Aorta (tissue), 5 donors: Measurements from ENCODE around the gene FBXW12. TPM values are rescaled to one million over a fixed set of nuclear protein-coding genes. Genes with fewer than 3 reads are reported as not detected.
A peak's percentile ranks its signal among the peaks of the same experiment; 100 is the strongest.

Experiments
- ATAC-seq: fragments of 200-7000 bp; cut with Tn5 transposase; one replicate; pipeline ENCODE4 v1.9.1; 2022; ENCODE audit warnings: moderate library complexity; ENCODE audit not compliant: low FRiP score
- DNase-seq, 2 donors: peaks; one replicate each; pipeline ENCODE4 v3.0.0-alpha.2; 2020
- H3K27ac ChIP-seq, 2 donors: one replicate each; pipeline ENCODE4 v1.5.1; 2013; ENCODE audit warnings: low read length in 2 of 2, mild to moderate bottlenecking in 2 of 2, moderate library complexity in 2 of 2, control low read depth in 1 of 2, inconsistent platforms in 1 of 2, low read depth in 1 of 2
- H3K27me3 ChIP-seq, 2 donors: one replicate each; pipeline ENCODE4 v1.6.1; 2013; ENCODE audit warnings: control low read depth in 1 of 2, low read length in 1 of 2, mild to moderate bottlenecking in 1 of 2, moderate library complexity in 1 of 2; ENCODE audit not compliant: insufficient read depth in 2 of 2, control insufficient read depth in 1 of 2
- H3K36me3 ChIP-seq, 2 donors: one replicate each; pipeline ENCODE4 v1.6.1; 2013; ENCODE audit warnings: control low read depth in 1 of 2, low read length in 1 of 2, mild to moderate bottlenecking in 1 of 2; ENCODE audit not compliant: insufficient read depth in 2 of 2, control insufficient read depth in 1 of 2
- H3K4me1 ChIP-seq, 2 donors: one replicate each; pipeline ENCODE4 v1.6.1; 2013; ENCODE audit warnings: low read length in 2 of 2, control low read depth in 1 of 2, mild to moderate bottlenecking in 1 of 2, moderate library complexity in 1 of 2; ENCODE audit not compliant: insufficient read depth in 2 of 2, control insufficient read depth in 1 of 2
- H3K4me3 ChIP-seq, 2 donors: one replicate each; pipeline ENCODE4 v1.5.1; 2013; ENCODE audit warnings: low read length in 2 of 2, control low read depth in 1 of 2, mild to moderate bottlenecking in 1 of 2
- H3K9me3 ChIP-seq: one replicate; pipeline ENCODE4 v1.6.1; 2013; ENCODE audit warnings: mild to moderate bottlenecking, low read length; ENCODE audit not compliant: control insufficient read depth
- WGBS, 2 donors: extraction: QIAGEN DNeasy Blood & Tissue Kit; methylation state at CpG; one replicate each; pipeline ENCODE4 v1.1.7; 2013; 5-methylcytosine and 5-hydroxymethylcytosine counted together
- intact Hi-C, 2 donors: fragments of 100-400 bp; cut with DNase I; formaldehyde crosslinking; loops; one replicate each; pipeline versions ENCODE4 v1.14.2 to v1.15.0; 2022
- polyA plus RNA-seq, 2 donors: library from polyadenylated mRNA; stranded (reverse); fragments of 200-250 nt; gene quantifications; one replicate each; pipeline ENCODE4 v1.2.3, GENCODE V29; 2013
- total RNA-seq, 2 donors: library from RNA; stranded (reverse); fragmentation: NEBNext Ultra II Directional; extraction: Animal tissue kit (Norgen Biotek cat#: 25700); gene quantifications; one replicate each; pipeline ENCODE4 v1.2.1, GENCODE V29; 2021
- donor health status: healthy with polysubstance abuse.
- donor health status: Bipolar disorder and iron deficiency.
- donor health status: DM: no; HTN: no; CAD: no.
- donor health status: DM: no; HTN: no; CAD: no.
- donor health status: DM: yes; HTN: yes; CAD: no.

FBXW12 gene
- total and polyA plus RNA-seq, 4 donors: not detected

DNA sequence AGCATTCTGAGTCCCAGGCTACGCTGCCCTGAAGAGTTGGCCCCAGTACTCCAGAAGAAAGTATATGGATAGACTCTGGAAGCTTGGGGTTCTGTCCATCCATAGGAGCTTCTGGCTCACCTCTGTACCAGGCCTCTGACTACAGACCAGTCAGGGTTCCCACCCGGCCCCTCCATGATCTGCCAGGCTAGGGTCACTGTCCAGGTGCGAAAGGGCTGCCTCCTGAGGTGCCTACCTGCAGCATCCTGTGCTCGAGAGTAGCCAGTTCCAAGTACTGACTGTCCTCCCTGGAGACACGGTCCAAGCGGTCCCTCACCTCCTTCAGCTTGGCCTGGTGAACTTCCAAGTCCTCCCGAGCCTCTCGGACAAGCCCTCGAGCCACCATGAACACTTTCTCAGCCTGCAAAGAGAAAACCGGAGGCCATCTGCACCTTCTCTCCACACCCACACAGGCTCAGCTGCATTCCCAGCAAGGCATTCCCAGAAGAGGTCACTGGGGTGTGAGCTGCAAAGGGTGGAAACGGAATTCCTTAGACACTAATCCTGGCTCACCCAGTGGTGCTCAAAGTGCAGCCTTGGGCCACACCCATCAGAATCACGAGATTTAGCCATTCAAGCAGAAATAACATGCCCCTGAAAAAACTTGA, 61.6 kb downstream of the FBXW12 start:
- WGBS, 2 donors: 82% methylated on average over 12 of the region's 12 CpGs
- ATAC-seq (no peak), DNase-seq (no peak)
- intact Hi-C loops: no loop called here
- H3K4me3 ChIP-seq: no peak overlapping the region
- no peaks in the 10 kb centered on the region for H3K4me1 ChIP-seq
- H3K36me3 ChIP-seq: peaks cover 0 to 3% of the 10 kb centered on the region in 2 donors
- H3K27ac ChIP-seq: no peak overlapping the region
- H3K27me3 ChIP-seq: no peaks in the 10 kb centered on the region
- H3K9me3 ChIP-seq: no peaks in the 10 kb centered on the region

DNA sequence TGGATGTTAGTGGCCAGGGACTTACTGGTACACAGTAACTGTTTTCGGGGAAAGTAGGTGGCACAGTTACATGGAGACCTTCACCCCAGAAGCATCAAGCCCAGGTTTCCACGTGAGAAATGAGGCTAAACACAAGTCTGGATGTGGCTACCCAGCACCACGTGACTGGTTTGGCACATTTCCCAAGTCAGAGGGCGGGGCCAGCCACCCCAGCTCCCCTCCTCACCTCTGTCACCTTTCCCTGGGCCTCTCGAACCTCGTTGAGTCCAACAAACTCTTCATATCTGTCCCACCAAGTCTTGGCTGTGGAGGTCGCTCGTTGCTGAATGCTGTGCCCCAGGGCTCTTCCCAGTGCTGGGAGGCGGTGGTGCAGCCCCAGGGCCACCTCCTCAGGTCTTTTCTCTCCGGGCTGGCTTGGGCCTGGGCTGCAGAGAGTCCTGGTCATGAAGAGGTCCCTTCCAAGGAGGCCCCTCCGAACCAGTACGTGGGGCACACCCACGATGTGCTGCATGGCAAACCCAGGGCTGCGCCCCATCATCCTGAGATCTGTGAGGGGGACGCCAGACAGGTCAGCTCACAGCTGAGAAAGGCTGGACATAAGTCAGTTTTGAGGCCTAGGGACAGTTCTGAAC, 62.7 kb downstream of the FBXW12 start:
- ATAC-seq: no peak
- intact Hi-C loops: no loop called here
- no peaks in the 10 kb centered on the region for H3K9me3 ChIP-seq
- H3K27me3 ChIP-seq: no peaks in the 10 kb centered on the region
- peak overlapping the region in 1 of 2 donors; percentile 24 for H3K27ac ChIP-seq
- H3K4me1 ChIP-seq: no peaks in the 10 kb centered on the region
- DNase-seq: no peak
- H3K36me3 ChIP-seq: peaks cover 0 to 3% of the 10 kb centered on the region in 2 donors
- no peak overlapping the region for H3K4me3 ChIP-seq
- 71 to 75% methylated on average over 15 of the region's 15 CpGs for WGBS, 2 donors

DNA sequence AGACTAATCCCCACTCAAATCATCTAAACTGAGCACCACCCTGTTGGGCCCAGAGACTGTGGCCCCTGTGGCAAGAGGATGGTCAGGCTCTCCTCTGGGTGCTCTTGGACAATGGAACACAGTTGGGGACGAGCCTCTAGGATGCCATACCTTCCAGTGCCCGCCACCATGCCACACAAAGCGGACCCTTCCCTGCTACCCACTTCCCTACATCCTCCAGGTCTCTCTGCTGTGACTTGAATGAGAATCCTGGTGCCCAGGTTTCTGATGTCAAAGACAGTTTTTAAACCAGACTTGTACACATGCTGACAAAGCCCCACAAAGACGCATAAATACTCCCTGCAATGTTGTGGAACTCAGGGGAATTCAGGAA, 63.2 kb downstream of the FBXW12 start:
- intact Hi-C loops: no loop called here
- ATAC-seq (no peak), DNase-seq (no peak)
- H3K36me3 ChIP-seq: peaks cover 0 to 3% of the 10 kb centered on the region in 2 donors
- H3K27ac ChIP-seq: peak overlapping the region in 1 of 2 donors; percentile 24
- H3K27me3 ChIP-seq: no peaks in the 10 kb centered on the region
- WGBS, 2 donors: 84 to 86% methylated on average over 4 of the region's 4 CpGs
- H3K4me3 ChIP-seq: no peak overlapping the region
- no peaks in the 10 kb centered on the region for H3K9me3 ChIP-seq
- no peaks in the 10 kb centered on the region for H3K4me1 ChIP-seq

DNA sequence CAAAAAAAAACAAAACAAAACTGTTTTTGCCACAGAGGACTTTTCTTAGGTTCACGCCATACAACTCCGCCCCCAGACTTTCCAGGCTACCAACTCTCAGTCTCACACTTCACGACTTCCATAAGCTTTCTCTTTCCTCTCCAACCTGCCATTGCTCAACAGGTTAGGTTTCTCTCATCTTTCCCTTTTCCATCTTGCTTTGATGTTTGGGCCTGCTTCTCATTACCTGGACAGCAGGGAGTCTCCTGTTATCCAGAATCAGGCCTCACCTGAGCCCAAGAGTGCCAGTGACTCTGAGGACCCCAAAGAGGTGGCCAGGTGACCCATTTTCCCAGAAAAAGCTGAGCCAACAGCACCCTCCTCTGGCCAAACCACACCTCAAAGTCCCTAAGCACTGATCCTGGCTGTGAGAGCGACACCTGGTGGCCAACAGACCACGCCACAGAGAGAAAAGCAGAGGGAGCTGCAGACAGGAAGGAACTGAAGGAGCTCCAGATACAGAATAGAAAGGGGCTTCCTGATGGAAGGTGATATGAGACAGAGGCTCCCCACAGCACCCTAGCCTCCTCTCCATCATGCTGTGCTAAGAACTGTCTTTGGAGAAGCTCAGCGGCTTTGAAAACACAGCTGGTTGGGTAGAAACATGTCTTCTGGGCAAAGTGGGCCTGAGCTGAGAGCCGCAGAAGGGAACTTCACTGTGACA, 63.9 kb downstream of the FBXW12 start:
- DNase-seq: peak; percentile 90 to 94

DNA sequence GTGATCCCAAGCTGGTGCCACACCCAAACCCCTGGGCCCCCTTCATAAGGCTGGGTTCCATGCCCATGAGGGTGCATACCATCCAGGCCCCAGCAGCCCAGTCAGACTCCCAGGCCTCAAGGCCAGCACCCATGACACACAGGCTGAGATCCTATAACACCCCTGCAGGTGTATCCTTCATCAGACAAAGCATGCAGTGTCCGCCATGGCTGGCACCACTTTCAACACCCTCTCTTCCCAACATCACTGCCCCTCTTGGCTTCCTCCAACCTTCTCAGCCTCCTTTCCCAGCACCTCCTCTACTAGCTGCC, 64.4 kb downstream of the FBXW12 start:
- DNase-seq: no peak

More for the DNA sequence above, 63.9 kb downstream of the FBXW12 start:
- intact Hi-C loops: loop anchor here (1.0 to 2.0 kb wide), 3 partner anchors 35 to 163 kb away; no protein-coding TSS in a partner anchor
- no peaks in the 10 kb centered on the region for H3K9me3 ChIP-seq
- 36 to 38% methylated on average over 7 of the region's 7 CpGs for WGBS, 2 donors
- H3K27ac ChIP-seq: no peak overlapping the region
- no peaks in the 10 kb centered on the region for H3K27me3 ChIP-seq
- peaks cover 0 to 3% of the 10 kb centered on the region in 2 donors for H3K36me3 ChIP-seq
- no peak overlapping the region for H3K4me3 ChIP-seq
- no peaks in the 10 kb centered on the region for H3K4me1 ChIP-seq
- peak; percentile 84 for ATAC-seq

DNA sequence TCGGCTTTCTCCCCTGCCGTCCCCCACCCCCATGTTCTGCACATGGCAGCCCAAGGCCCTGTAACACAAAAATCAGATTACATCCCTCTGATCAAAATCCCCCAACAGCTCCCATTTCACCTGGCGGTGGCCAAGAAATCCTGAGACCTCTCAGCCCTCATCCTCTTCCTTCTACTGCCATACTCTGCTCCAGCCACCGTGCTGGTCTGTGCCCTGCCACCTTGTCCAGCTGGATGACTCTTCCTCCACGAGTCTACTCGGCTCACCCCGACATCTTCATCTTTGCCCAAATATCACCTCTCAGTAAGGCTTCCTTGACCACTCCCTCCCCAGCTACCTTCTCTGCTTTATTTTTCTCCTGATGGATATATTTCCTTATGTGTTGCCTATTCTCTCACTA, 64.8 kb downstream of the FBXW12 start:
- no peak for DNase-seq
- H3K4me3 ChIP-seq: no peak overlapping the region
- 74 to 78% methylated on average over 7 of the region's 7 CpGs for WGBS, 2 donors
- H3K27me3 ChIP-seq: no peaks in the 10 kb centered on the region
- H3K36me3 ChIP-seq: peaks cover 0 to 3% of the 10 kb centered on the region in 2 donors
- no peak for ATAC-seq
- H3K4me1 ChIP-seq: no peaks in the 10 kb centered on the region
- no peaks in the 10 kb centered on the region for H3K9me3 ChIP-seq
- H3K27ac ChIP-seq: no peak overlapping the region
- intact Hi-C loops: loop anchor here (1.0 to 2.0 kb wide), 3 partner anchors 36 to 164 kb away; no protein-coding TSS in a partner anchor

More for the DNA sequence above, 64.4 kb downstream of the FBXW12 start:
- H3K9me3 ChIP-seq: no peaks in the 10 kb centered on the region
- intact Hi-C loops: loop anchor here (1.0 to 2.0 kb wide), 3 partner anchors 35 to 164 kb away; no protein-coding TSS in a partner anchor
- H3K4me1 ChIP-seq: no peaks in the 10 kb centered on the region
- no peak overlapping the region for H3K27ac ChIP-seq
- WGBS, 2 donors: 0 to 74% methylated on average over 1 of the region's 1 CpG
- H3K27me3 ChIP-seq: no peaks in the 10 kb centered on the region
- H3K4me3 ChIP-seq: no peak overlapping the region
- peaks cover 0 to 3% of the 10 kb centered on the region in 2 donors for H3K36me3 ChIP-seq
- no peak for ATAC-seq

DNA sequence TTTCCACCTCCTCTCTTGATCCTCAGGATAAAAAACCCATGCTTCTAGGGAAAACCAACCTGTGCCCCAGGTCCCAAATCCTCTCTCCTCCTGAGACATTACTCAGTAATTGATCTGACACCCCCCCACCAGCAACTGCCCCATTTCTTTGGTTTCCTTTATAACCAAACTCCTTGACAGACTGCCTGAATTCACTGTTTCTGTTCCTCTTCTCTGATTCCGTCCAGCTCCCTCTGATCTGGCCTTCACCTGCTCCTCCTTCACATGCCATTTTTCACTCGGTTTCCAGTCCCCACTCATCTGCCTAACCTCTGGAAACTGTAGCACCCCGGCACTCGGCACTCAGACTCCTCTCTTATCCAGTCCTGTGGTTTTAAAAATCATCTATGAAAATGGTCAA, 65.8 kb downstream of the FBXW12 start:
- no peak for ATAC-seq
- WGBS, 2 donors: 82 to 89% methylated on average over 4 of the region's 4 CpGs
- intact Hi-C loops: loop anchor here (2.0 kb wide), 2 partner anchors 37 to 165 kb away; no protein-coding TSS in a partner anchor

DNA sequence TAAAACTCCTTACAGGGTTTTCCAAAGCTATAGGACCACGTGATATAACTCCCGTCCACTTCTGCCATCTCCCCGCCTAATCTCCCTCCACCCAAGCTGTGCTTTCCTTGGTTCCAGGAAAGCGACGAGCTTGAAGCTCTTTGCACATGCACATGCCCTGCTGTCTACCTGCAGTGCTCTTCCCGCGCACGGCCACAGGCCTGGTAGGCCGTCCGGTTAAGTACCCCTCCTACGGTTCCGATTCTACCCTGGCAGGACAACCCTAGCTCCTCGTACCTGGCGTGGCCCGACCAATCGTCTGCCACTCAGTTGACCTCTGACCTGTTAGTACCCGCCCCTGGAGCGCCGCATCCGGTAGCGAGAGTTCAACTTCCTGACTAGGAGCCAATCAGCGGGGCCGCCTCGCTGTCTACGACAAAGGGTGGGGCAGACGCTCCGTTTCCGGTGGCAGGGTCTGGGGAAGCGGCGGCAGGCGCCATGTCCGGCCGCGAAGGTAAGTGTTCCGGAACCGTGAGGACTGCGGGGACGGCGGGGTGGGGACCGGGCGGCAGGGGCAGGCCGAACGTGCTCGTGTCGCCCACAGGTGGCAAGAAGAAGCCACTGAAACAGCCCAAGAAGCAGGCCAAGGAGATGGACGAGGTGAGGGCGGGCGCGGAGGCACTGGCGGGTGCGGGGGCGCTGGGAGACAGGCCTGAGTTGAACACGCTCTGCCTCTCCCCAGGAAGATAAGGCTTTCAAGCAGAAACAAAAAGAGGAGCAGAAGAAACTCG, 68.0 kb downstream of the FBXW12 start, which contains the start of the genes CCDC51 and TMA7:
Gene CCDC51 (minus strand): TSS at position 300 of the 770 bp plus-strand sequence. CDS start 4,991 bp downstream, outside the sequence.
Gene TMA7 (plus strand): TSS at position 438 of the 770 bp plus-strand sequence. CDS start 40 bp downstream, at position 478.
- ATAC-seq: peak; percentile 97
- Histone ChIP-seq H3K4me1 (no peaks in the 10 kb centered on the region), H3K27ac (peak within 1 kb of the TSS in 1 of 2 donors; percentile 73), H3K9me3 (no peaks in the 10 kb centered on the region), H3K36me3 (no peaks in the 10 kb centered on the region), H3K27me3 (no peaks in the 10 kb centered on the region), H3K4me3 (peak within 1 kb of the TSS; percentile 44 to 63)
- peak; percentile 99 for DNase-seq
- 0 to 1% methylated on average over 53 to 54 of the region's 54 CpGs for WGBS, 2 donors
- intact Hi-C loops: no loop called here

More for the DNA sequence above, 65.8 kb downstream of the FBXW12 start:
- Histone ChIP-seq H3K27me3 (no peaks in the 10 kb centered on the region), H3K9me3 (no peaks in the 10 kb centered on the region), H3K27ac (no peak overlapping the region), H3K4me1 (no peaks in the 10 kb centered on the region), H3K36me3 (peaks cover 0 to 1% of the 10 kb centered on the region in 2 donors), H3K4me3 (no peak overlapping the region)
- no peak for DNase-seq
